A549 (cell line): ENCODE results near the gene RAB10.

ENCODE experiments used
- EP300 ChIP-seq, 2 experiments: fragments of >200 bp; sonication (Bioruptor Twin); formaldehyde crosslinking; IDR thresholded peaks; 2 replicates in 1 of 2; 3 replicates in 1 of 2; pipeline ENCODE4 v1.6.1; 2016 to 2017
- FOXS1 ChIP-seq: fragments of 250-450 bp; sonication (Bioruptor Pico); IDR thresholded peaks from 2 replicates; pipeline ENCODE4 v1.5.0; 2020; ENCODE audit warnings: mild to moderate bottlenecking, moderate library complexity
- JUNB ChIP-seq: fragments of >200 bp; sonication (Bioruptor Twin); formaldehyde crosslinking; IDR thresholded peaks from 2 replicates; pipeline ENCODE4 v1.6.1; 2016
- MAFK ChIP-seq: fragments of 450-650 bp; IDR thresholded peaks from 2 replicates; pipeline ENCODE4 v1.6.1; 2014; ENCODE audit not compliant: partially characterized antibody
- POLR2A ChIP-seq: IDR thresholded peaks from 2 replicates; pipeline ENCODE4 v1.6.1; 2012; ENCODE audit warnings: mild to moderate bottlenecking, low read length
- RAD21 ChIP-seq, 2 experiments: fragments of >200 bp in 1 of 2; sonication (Bioruptor Twin) in 1 of 2; formaldehyde crosslinking in 1 of 2; IDR thresholded peaks in 1 of 2; conservative IDR thresholded peaks in 1 of 2; 2 replicates in 1 of 2; 3 replicates in 1 of 2; pipeline ENCODE4 v1.6.1; 2012 to 2018; ENCODE audit warnings: inconsistent platforms in 1 of 2
- REST ChIP-seq: fragments of 200-600 bp; sonication (generic); IDR thresholded peaks from 2 replicates; pipeline ENCODE4 v1.6.1; 2016; ENCODE audit warnings: antibody characterized with exemption, mild to moderate bottlenecking, moderate library complexity
- TF ChIP-seq, protein P1 (sequence below): fragments of >200 bp; sonication (Bioruptor Twin); formaldehyde crosslinking; IDR thresholded peaks from 3 replicates; pipeline ENCODE4 v1.5.1; 2016

- TF ChIP-seq MAFK (no peak), EP300 (IDR thresholded peaks at IDR 0.05) (no peak), JUNB (no peak), POLR2A (no peak), REST (no peak), RAD21 (conservative IDR thresholded peaks at IDR 0.05 in 1 of 2, IDR thresholded peaks at IDR 0.05 in 1 of 2) (no peak), FOXS1 (CRISPR knock-in tag) (no peak)
- TF ChIP-seq, protein P1, sequence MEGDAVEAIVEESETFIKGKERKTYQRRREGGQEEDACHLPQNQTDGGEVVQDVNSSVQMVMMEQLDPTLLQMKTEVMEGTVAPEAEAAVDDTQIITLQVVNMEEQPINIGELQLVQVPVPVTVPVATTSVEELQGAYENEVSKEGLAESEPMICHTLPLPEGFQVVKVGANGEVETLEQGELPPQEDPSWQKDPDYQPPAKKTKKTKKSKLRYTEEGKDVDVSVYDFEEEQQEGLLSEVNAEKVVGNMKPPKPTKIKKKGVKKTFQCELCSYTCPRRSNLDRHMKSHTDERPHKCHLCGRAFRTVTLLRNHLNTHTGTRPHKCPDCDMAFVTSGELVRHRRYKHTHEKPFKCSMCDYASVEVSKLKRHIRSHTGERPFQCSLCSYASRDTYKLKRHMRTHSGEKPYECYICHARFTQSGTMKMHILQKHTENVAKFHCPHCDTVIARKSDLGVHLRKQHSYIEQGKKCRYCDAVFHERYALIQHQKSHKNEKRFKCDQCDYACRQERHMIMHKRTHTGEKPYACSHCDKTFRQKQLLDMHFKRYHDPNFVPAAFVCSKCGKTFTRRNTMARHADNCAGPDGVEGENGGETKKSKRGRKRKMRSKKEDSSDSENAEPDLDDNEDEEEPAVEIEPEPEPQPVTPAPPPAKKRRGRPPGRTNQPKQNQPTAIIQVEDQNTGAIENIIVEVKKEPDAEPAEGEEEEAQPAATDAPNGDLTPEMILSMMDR = no peak
Observed at GRCh38 chr2:26017464-26018183, 16.3 kb upstream of the RAB10 start.
